AG04449 (cell line): ENCODE data around the gene CLIC6.

Experiments used
- CTCF ChIA-PET: fragments of 350-600 bp; formaldehyde crosslinking; extraction: SDS; loops from one replicate; lab custom pipeline; 2021; ENCODE audit warnings: antibody characterized with exemption; lab: Yijun Ruan, JAX
- POLR2A ChIA-PET: fragments of 400-600, 350-600 bp; formaldehyde crosslinking; extraction: SDS; loops from one replicate; lab custom pipeline; 2020; ENCODE audit warnings: antibody characterized with exemption, inconsistent platforms; lab: Yijun Ruan, JAX
- DNase-seq: peaks from one replicate; pipeline ENCODE4 v3.0.0-alpha.2; 2010; ENCODE audit warnings: low read depth, low spot score
- H3K4me3 ChIP-seq: 2 replicates; pipeline ENCODE4 v1.5.1; 2011; ENCODE audit warnings: low read depth, mild to moderate bottlenecking, control low read depth, low read length
- CTCF ChIP-seq: IDR thresholded peaks from one replicate; pipeline ENCODE4 v1.5.1; 2011; ENCODE audit warnings: mild to moderate bottlenecking, moderate library complexity, low read length, control low read depth, inconsistent platforms; ENCODE audit not compliant: insufficient read depth; ENCODE audit errors: missing control alignments

The CLIC6 gene

DNA sequence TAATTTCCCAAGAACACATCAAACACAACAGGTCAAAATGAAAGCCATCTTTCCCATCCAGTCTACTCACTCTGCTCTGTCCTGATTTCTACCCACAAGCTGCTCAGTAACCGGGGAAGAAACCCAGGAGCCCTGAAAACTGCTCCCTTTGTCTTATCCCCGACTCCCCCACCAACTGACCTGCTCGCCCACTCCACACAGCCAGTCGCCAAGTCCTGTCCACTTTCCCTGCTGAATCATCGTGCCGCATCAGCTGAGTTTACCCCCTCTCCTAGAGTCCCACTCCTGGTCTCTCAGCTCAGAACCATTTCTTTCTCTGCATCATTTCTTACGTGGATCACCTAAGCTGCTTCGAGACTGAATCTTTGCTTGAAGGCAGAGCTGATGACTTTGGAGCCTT is 42.7 kb upstream of the CLIC6 start:
- no peak for TF ChIP-seq CTCF
- CTCF ChIA-PET, result interaction anchor here (1.0 to 8.9 kb wide), 8 partner anchors 10 to 263 kb away, joined by 3 to 70 read pairs (median 6); partner anchors contain the start of gene KCNE2
- no peak overlapping the region for H3K4me3 ChIP-seq
- no peak for DNase-seq
- POLR2A ChIA-PET, result interaction anchor here (1.7 kb wide), 1 partner anchor 73 kb away, joined by 4 read pairs; no protein-coding TSS in a partner anchor

- DNase-seq, result no peak
- POLR2A ChIA-PET, result no interaction called here
- TF ChIP-seq CTCF, result peak; percentile 63
- H3K4me3 ChIP-seq, result no peak overlapping the region
- CTCF ChIA-PET, result interaction anchor here (0.8 to 8.9 kb wide), 22 partner anchors 9 to 707 kb away, joined by 3 to 70 read pairs (median 11); partner anchors contain the start of genes KCNE2 and RCAN1
These were observed 38.2 kb upstream of the CLIC6 start for GRCh38 chr21:34630536-34631143.

- ChIA-PET POLR2A (no interaction called here), CTCF (interaction anchor here (1.4 to 8.9 kb wide), 16 partner anchors 9 to 709 kb away, joined by 3 to 70 read pairs (median 20); partner anchors contain the start of genes KCNE2 and RCAN1)
- no peak for TF ChIP-seq CTCF
- DNase-seq, result no peak
- no peak overlapping the region for H3K4me3 ChIP-seq
These were observed 36.3 kb upstream of the CLIC6 start for GRCh38 chr21:34632498-34632897.

GRCh38 chr21:34635307-34635706 is 33.5 kb upstream of the CLIC6 start:
- no peak for DNase-seq
- POLR2A ChIA-PET, result no interaction called here
- CTCF ChIA-PET, result interaction anchor here (1.0 to 1.4 kb wide), 3 partner anchors 111 to 1393 kb away, joined by 3 to 4 read pairs (median 4); no protein-coding TSS in a partner anchor

DNA sequence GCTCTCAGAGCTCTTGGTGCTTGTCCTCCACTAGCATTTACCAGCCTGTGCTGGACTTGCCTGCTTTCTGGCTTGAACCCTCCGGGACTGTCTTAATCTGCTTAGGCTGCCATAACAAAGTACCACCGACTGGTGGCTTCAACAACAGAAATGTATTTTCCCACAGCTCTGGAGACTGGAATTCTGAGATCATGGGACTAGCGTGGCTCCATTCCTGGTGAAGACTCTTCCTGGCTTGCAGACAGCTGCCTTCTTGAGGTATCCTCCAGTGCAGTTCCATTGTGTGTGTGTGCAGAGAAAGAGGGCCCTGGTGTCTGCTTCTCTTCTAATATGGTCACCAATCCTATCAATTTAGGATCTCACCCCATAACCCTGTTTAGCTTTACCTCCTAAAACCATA is 31.8 kb upstream of the CLIC6 start:
- no peak for DNase-seq
- CTCF ChIA-PET, result interaction anchor here (1.1 to 2.0 kb wide), 6 partner anchors 11 to 277 kb away, joined by 3 to 5 read pairs (median 5); no protein-coding TSS in a partner anchor
- no peak for TF ChIP-seq CTCF
- POLR2A ChIA-PET, result interaction anchor here (0.7 kb wide), 1 partner anchor 118 kb away, joined by 3 read pairs; no protein-coding TSS in a partner anchor
- H3K4me3 ChIP-seq, result no peak overlapping the region

More at GRCh38 chr21:34635307-34635706, 33.5 kb upstream of the CLIC6 start:
- TF ChIP-seq CTCF, result peak; percentile 20
- H3K4me3 ChIP-seq, result no peak overlapping the region

GRCh38 chr21:34639250-34639649 is 29.5 kb upstream of the CLIC6 start:
- no peak overlapping the region for H3K4me3 ChIP-seq
- CTCF ChIA-PET, result interaction anchor here (1.6 to 7.4 kb wide), 3 partner anchors 8 to 129 kb away, joined by 5 to 58 read pairs (median 7); no protein-coding TSS in a partner anchor
- no peak for DNase-seq
- TF ChIP-seq CTCF, result no peak
- POLR2A ChIA-PET, result no interaction called here
